ENCODE measurements around the gene PCDH7.

Gene PCDH7

DNA sequence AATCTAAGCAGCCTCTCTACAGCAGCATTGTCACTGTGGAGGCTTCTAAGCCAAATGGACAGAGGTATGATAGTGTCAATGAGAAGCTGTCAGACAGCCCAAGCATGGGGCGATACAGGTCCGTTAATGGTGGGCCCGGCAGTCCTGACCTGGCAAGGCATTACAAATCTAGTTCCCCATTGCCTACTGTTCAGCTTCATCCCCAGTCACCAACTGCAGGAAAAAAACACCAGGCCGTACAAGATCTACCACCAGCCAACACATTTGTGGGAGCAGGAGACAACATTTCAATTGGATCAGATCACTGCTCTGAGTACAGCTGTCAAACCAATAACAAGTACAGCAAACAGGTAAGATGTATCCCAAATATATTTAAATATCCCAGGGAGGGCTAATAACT, 4.1 kb downstream of the PCDH7 start:
- peaks cover 45% of the 10 kb centered on the region for H3K4me1 Mint-ChIP-seq
- TF ChIP-seq, protein P1, sequence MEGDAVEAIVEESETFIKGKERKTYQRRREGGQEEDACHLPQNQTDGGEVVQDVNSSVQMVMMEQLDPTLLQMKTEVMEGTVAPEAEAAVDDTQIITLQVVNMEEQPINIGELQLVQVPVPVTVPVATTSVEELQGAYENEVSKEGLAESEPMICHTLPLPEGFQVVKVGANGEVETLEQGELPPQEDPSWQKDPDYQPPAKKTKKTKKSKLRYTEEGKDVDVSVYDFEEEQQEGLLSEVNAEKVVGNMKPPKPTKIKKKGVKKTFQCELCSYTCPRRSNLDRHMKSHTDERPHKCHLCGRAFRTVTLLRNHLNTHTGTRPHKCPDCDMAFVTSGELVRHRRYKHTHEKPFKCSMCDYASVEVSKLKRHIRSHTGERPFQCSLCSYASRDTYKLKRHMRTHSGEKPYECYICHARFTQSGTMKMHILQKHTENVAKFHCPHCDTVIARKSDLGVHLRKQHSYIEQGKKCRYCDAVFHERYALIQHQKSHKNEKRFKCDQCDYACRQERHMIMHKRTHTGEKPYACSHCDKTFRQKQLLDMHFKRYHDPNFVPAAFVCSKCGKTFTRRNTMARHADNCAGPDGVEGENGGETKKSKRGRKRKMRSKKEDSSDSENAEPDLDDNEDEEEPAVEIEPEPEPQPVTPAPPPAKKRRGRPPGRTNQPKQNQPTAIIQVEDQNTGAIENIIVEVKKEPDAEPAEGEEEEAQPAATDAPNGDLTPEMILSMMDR (IDR thresholded peaks at IDR 0.05) = no peak
- DNase-seq = no peak

DNA sequence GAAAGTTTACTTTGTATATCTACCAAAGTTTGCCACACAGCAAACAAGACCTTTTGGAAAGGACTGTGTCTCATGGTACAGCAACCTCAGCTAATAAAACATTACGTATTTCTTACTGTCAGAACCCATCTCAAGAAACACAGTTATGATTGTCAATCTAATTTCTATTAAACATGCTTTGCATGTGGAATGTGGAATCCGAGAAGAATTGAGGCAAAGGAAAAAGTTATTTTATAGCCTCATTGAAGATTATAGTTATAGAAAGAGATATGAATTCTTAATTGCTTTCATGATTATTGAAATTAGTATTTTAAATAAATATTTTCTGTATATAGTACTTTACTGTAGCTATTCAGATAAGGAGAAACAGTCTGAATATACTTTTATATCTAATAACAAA, 5.4 kb downstream of the PCDH7 start:
- TF ChIP-seq, protein P1 (IDR thresholded peaks at IDR 0.05) = no peak
- no peaks in the 10 kb centered on the region for H3K9me3 Mint-ChIP-seq
- H3K27me3 Mint-ChIP-seq (ENCODE audit: low read depth, poor library complexity) = peaks cover 38% of the 10 kb centered on the region
- peaks cover 34% of the 10 kb centered on the region for H3K4me1 Mint-ChIP-seq
- H3K36me3 Mint-ChIP-seq (ENCODE audit: low read depth) = no peaks in the 10 kb centered on the region
- no peak for DNase-seq
- H3K27ac Mint-ChIP-seq = no peak overlapping the region
- no peak overlapping the region for H3K4me3 Mint-ChIP-seq

More for the DNA sequence above, 4.1 kb downstream of the PCDH7 start:
- Mint-ChIP-seq H3K27ac (no peak overlapping the region), H3K36me3 (ENCODE audit: low read depth) (no peaks in the 10 kb centered on the region), H3K4me3 (peak overlapping the region; percentile 69), H3K9me3 (no peaks in the 10 kb centered on the region), H3K27me3 (ENCODE audit: low read depth, poor library complexity) (peaks cover 42% of the 10 kb centered on the region)

DNA sequence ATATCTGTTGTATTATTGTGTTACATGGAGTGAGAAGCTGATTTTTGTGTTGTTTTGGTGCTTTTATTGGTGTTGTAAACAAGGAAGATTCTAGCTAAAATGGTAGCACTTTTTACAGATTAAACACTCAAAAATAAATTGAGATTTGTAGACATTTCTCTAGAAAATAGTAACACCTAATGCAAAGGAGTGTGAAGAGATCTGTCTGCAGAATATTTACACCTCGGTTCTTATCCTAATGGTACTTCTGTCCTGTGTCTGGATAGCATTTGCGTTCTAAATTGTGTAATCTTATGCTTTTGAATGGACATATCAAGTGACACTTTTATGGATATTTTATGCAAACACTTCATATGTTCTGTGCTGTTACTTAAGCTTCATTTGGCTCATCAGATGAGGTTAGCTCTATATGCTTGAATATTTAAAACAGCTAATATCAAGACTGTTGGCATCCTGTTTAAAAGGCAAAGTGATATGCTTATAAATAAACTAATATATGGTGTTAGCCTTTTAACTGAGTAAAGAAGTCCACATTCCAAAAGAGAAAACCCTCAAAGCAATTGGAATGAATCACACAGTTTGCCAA, 6.0 kb downstream of the PCDH7 start:
- H3K27me3 Mint-ChIP-seq (ENCODE audit: low read depth, poor library complexity) = peaks cover 33% of the 10 kb centered on the region
- no peak overlapping the region for H3K27ac Mint-ChIP-seq
- TF ChIP-seq, protein P1 (IDR thresholded peaks at IDR 0.05) = no peak
- no peak for DNase-seq
- H3K4me1 Mint-ChIP-seq = peaks cover 29% of the 10 kb centered on the region
- no peaks in the 10 kb centered on the region for H3K36me3 Mint-ChIP-seq (ENCODE audit: low read depth)
- no peaks in the 10 kb centered on the region for H3K9me3 Mint-ChIP-seq
- H3K4me3 Mint-ChIP-seq = no peak overlapping the region

DNA sequence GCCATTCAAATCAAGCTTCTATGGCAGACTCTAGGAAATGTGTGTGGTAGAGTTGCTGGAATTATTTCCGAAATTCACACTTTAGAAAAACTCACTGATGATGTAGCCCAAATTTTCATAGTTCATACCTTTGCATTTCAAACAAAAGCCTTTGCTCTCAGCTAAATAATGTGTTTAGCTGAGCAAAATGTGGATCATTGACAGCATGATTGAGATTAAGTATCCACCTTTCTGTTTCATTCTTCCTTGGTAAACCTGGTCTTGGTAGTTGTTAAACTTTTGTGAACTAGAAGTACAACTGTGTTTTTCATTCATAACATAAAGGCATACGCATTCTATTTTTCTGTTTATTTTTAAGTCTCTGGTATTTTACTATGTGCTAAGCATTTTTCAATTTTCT, 7.2 kb downstream of the PCDH7 start:
- TF ChIP-seq, protein P1 (IDR thresholded peaks at IDR 0.05) = no peak
- peaks cover 25% of the 10 kb centered on the region for H3K27me3 Mint-ChIP-seq (ENCODE audit: low read depth, poor library complexity)
- H3K9me3 Mint-ChIP-seq = no peaks in the 10 kb centered on the region
- H3K27ac Mint-ChIP-seq = no peak overlapping the region
- H3K4me3 Mint-ChIP-seq = peak overlapping the region; percentile 19
- peaks cover 27% of the 10 kb centered on the region for H3K4me1 Mint-ChIP-seq
- no peak for DNase-seq
- H3K36me3 Mint-ChIP-seq (ENCODE audit: low read depth) = no peaks in the 10 kb centered on the region

DNA sequence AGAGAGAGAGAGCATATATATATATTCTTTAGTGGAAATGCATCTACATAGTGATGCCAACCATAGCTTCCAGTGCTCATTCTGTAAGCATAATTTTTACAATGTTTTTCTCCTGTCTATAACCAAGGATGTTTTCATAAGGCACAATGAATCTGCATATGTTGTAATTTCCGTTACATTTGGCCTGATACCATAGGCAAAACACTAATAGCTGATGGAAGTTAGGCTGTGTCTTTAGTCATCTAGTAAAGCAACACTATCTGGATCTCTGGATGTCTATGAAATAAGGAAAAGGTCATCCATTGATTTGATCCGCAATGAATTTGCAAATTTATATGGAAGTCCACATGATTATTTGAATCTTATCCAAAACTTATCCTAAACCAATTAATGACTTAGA, 8.1 kb downstream of the PCDH7 start:
- TF ChIP-seq, protein P1 (IDR thresholded peaks at IDR 0.05) = no peak
- Mint-ChIP-seq H3K4me3 (no peak overlapping the region), H3K27ac (no peak overlapping the region), H3K9me3 (no peaks in the 10 kb centered on the region), H3K36me3 (ENCODE audit: low read depth) (no peaks in the 10 kb centered on the region), H3K4me1 (peaks cover 18% of the 10 kb centered on the region), H3K27me3 (ENCODE audit: low read depth, poor library complexity) (peaks cover 16% of the 10 kb centered on the region)
- DNase-seq = no peak

DNA sequence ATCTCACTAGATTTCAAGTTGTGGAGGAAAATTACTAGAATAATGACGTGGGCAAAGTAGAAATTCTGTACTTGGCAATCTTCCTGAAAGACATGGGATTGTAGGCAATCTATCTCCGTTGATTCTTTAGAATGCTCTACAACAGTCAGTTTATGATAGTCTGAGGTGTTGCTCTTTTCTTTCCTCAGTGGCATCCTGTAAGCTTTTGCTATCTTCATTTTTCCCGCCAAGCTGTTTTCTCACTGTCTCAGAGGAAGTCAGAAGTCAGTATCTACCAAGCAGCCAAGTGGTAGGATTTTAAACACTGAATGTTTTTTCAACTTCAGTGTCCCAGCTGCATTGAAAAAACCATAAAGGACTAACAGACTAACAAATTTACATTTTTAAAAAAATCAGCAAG, 23.7 kb downstream of the PCDH7 start:
- TF ChIP-seq, protein P1 (IDR thresholded peaks at IDR 0.05) = no peak
- H3K27ac Mint-ChIP-seq = no peak overlapping the region
- no peaks in the 10 kb centered on the region for H3K27me3 Mint-ChIP-seq (ENCODE audit: low read depth, poor library complexity)
- H3K4me3 Mint-ChIP-seq = no peak overlapping the region
- H3K4me1 Mint-ChIP-seq = no peaks in the 10 kb centered on the region
- no peaks in the 10 kb centered on the region for H3K9me3 Mint-ChIP-seq
- H3K36me3 Mint-ChIP-seq (ENCODE audit: low read depth) = no peaks in the 10 kb centered on the region
- no peak for DNase-seq

Data from nephron progenitor cell (in vitro differentiated cells).